SK-N-SH (cell line): ENCODE results near the gene FZD4. TPM values are rescaled to one million over a fixed set of nuclear protein-coding genes. Genes with fewer than 3 reads are reported as not detected.

Experiments
- CTCF ChIA-PET: fragments of 300-600, 350-600 bp; formaldehyde crosslinking; extraction: SDS; loops from one replicate; lab custom pipeline; 2021; lab: Yijun Ruan, JAX
- POLR2A ChIA-PET: fragments of 350-600 bp; sonication (Branson Sonifier 250); formaldehyde crosslinking; extraction: SDS; loops from one replicate; lab custom pipeline; 2020; ENCODE audit warnings: antibody characterized with exemption, inconsistent platforms; lab: Yijun Ruan, JAX
- DNase-seq: peaks from one replicate; pipeline ENCODE4 v3.0.0; 2012
- H2AFZ ChIP-seq: fragments of 200-600 bp; sonication (generic); 2 replicates; pipeline ENCODE4 v1.8.1; 2016; ENCODE audit warnings: antibody characterized with exemption, mild to moderate bottlenecking, low read depth
- H3F3A ChIP-seq: fragments of 200-600 bp; sonication (generic); replicated peaks from 2 replicates; pipeline ENCODE3; 2016; ENCODE audit warnings: antibody characterized with exemption, mild to moderate bottlenecking; ENCODE audit not compliant: insufficient read depth
- H3K27ac ChIP-seq, 2 experiments: fragments of 200-500 bp in 1 of 2; fragments of 200-600 bp in 1 of 2; sonication (Bioruptor generic) in 1 of 2; sonication (generic), shearing (Covaris generic) in 1 of 2; 2 replicates each; pipeline versions ENCODE4 v1.5.1 to v1.6.1; 2014 to 2016; ENCODE audit warnings: low read depth in 2 of 2, inconsistent platforms in 1 of 2, low read length in 1 of 2, mild to moderate bottlenecking in 1 of 2, mixed read lengths in 1 of 2
- H3K27me3 ChIP-seq: fragments of 200-600 bp; sonication (generic), shearing (Covaris generic); 2 replicates; pipeline ENCODE4 v1.6.1; 2016; ENCODE audit warnings: mixed run types; ENCODE audit not compliant: insufficient read depth
- H3K36me3 ChIP-seq, 2 experiments: fragments of 200-500 bp in 1 of 2; fragments of 200-600 bp in 1 of 2; sonication (Bioruptor generic) in 1 of 2; sonication (generic) in 1 of 2; replicated peaks in 1 of 2; 2 replicates each; pipeline versions ENCODE3 to v1.5.1; 2014 to 2016; ENCODE audit warnings: low read length in 1 of 2, mild to moderate bottlenecking in 1 of 2; ENCODE audit not compliant: insufficient read depth in 2 of 2, control insufficient read depth in 1 of 2
- H3K4me1 ChIP-seq, 2 experiments: fragments of 200-500 bp in 1 of 2; fragments of 200-600 bp in 1 of 2; sonication (Bioruptor generic) in 1 of 2; sonication (generic), shearing (Covaris generic) in 1 of 2; 2 replicates each; pipeline versions ENCODE4 v1.5.1 to v1.6.1; 2014 to 2016; ENCODE audit warnings: low read depth in 1 of 2, low read length in 1 of 2, mixed run types in 1 of 2; ENCODE audit not compliant: insufficient read depth in 2 of 2, control insufficient read depth in 1 of 2
- H3K4me2 ChIP-seq: fragments of 200-600 bp; sonication (generic), shearing (Covaris generic); 2 replicates; pipeline ENCODE4 v1.6.1; 2017; ENCODE audit warnings: mixed run types
- H3K4me3 ChIP-seq, 2 experiments: fragments of 200-500 bp in 1 of 2; fragments of 200-600 bp in 1 of 2; sonication (Bioruptor generic) in 1 of 2; sonication (generic), shearing (Covaris generic) in 1 of 2; 2 replicates each; pipeline versions ENCODE4 v1.5.1 to v1.8.1; 2014 to 2016; ENCODE audit warnings: low read depth in 2 of 2, inconsistent platforms in 1 of 2, low read length in 1 of 2, mild to moderate bottlenecking in 1 of 2, mixed read lengths in 1 of 2, moderate library complexity in 1 of 2
- H3K79me2 ChIP-seq: fragments of 200-600 bp; sonication (generic); 2 replicates; pipeline ENCODE4 v1.8.1; 2017; ENCODE audit warnings: mild to moderate bottlenecking; ENCODE audit not compliant: insufficient read depth
- H3K9ac ChIP-seq: fragments of 200-600 bp; sonication (generic); 2 replicates; pipeline ENCODE4 v1.6.1; 2017; ENCODE audit warnings: mixed run types
- H3K9me2 ChIP-seq: fragments of 200-600 bp; sonication (generic); 2 replicates; pipeline ENCODE4 v1.6.1; 2017; ENCODE audit warnings: mixed run types
- H3K9me3 ChIP-seq: fragments of 200-600 bp; sonication (generic); 2 replicates; pipeline ENCODE4 v1.6.1; 2017; ENCODE audit warnings: mixed run types, mild to moderate bottlenecking, moderate library complexity
- H4K20me1 ChIP-seq: fragments of 200-600 bp; sonication (generic); 2 replicates; pipeline ENCODE4 v1.6.1; 2017; ENCODE audit warnings: mild to moderate bottlenecking, mixed run types; ENCODE audit not compliant: insufficient read depth
- EP300 ChIP-seq, 2 experiments: IDR thresholded peaks; 2 replicates each; pipeline versions ENCODE4 v1.4.0 to v1.6.1; 2012; ENCODE audit warnings: borderline replicate concordance in 1 of 2, low read depth in 1 of 2, low read length in 1 of 2
- EZH2phosphoT487 ChIP-seq: fragments of 200-600 bp; sonication (generic); IDR thresholded peaks from 2 replicates; pipeline ENCODE4 v1.6.1; 2017; ENCODE audit warnings: low read depth, mixed run types, mild to moderate bottlenecking, antibody characterized with exemption, moderate library complexity, borderline replicate concordance
- GABPA ChIP-seq: IDR thresholded peaks from 2 replicates; pipeline ENCODE4 v1.4.0; 2012; ENCODE audit warnings: low read depth, mild to moderate bottlenecking
- NFIC ChIP-seq: IDR thresholded peaks from 2 replicates; pipeline ENCODE4 v1.4.0; 2012; ENCODE audit warnings: borderline replicate concordance
- POLR2AphosphoS5 ChIP-seq: IDR thresholded peaks from 2 replicates; pipeline ENCODE4 v1.6.1; 2012; ENCODE audit warnings: low read depth, low read length
- RCOR1 ChIP-seq: fragments of 150-350 bp; IDR thresholded peaks from 2 replicates; pipeline ENCODE4 v1.6.1; 2017; ENCODE audit warnings: antibody characterized with exemption, low read length
- SMC3 ChIP-seq: IDR thresholded peaks from 2 replicates; pipeline ENCODE4 v1.6.1; 2012; ENCODE audit warnings: low read depth, low read length, improper control_type of control experiment
- TEAD4 ChIP-seq: IDR thresholded peaks from 2 replicates; pipeline ENCODE4 v1.4.0; 2012; ENCODE audit warnings: mild to moderate bottlenecking, borderline replicate concordance; ENCODE audit not compliant: insufficient read depth
- YY1 ChIP-seq: IDR thresholded peaks from 2 replicates; pipeline ENCODE4 v1.4.0; 2012; ENCODE audit warnings: low read depth, mild to moderate bottlenecking
- WGBS: methylation state at CpG from one replicate; pipeline ENCODE4 v1.1.6; 2017; ENCODE audit warnings: low lambda C conversion rate; 5-methylcytosine and 5-hydroxymethylcytosine counted together
- polyA plus RNA-seq, 3 experiments: library from polyadenylated mRNA; depleted of rRNA; stranded (reverse); fragments of >200 nt; gene quantifications; 2 replicates each; pipeline ENCODE4 v1.2.3, GENCODE V29; 2012
- TF ChIP-seq, protein P1 (sequence below): fragments of 150-350 bp; IDR thresholded peaks from 2 replicates; pipeline ENCODE4 v1.6.1; 2017; ENCODE audit warnings: antibody characterized with exemption, low read length, low read depth, borderline replicate concordance
- TF ChIP-seq, protein P2 (sequence below): IDR thresholded peaks from 2 replicates; pipeline ENCODE4 v1.4.0; 2012; ENCODE audit warnings: low read depth, borderline replicate concordance
- TF ChIP-seq, protein P3 (sequence below): IDR thresholded peaks from 2 replicates; pipeline ENCODE4 v1.4.0; 2012; ENCODE audit warnings: low read depth

FZD4 gene
- polyA plus RNA-seq, 1 of the 3 experiments (the other 2 are of a cell fraction): 0.72 TPM

DNA sequence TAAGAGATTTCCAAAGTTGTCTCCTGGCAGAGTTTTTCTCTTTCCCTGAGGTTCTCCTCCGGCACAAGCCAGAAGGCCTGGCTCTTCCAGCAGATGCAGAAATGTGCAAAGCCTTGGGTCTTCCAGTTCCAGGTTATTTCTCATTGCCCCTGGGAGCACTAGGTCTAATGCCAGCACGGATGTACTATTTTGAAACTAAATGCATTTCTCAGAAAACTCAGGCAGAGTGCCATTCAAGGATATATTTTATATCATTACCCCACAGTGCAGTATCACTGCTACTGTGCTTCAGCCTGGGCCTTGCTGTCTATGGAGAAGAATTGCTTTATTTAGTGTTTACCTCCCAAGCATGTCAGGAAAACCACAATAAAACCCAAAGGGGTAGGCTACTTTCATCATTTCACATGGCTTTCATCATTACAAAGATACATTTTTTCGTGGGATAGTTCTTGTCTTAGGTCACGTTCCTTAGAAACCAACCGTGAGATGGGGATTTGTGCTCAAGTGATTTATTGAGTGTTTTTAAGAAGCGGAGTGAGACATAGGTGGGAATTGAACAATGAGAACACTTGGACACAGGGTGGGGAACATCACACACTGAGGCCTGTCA is 22.4 kb upstream of the FZD4 start:
- no peak for TF ChIP-seq RCOR1
- TF ChIP-seq NFIC: no peak
- Histone ChIP-seq H3K79me2 (no peaks in the 10 kb centered on the region), H2AFZ (no peak overlapping the region), H3K4me1 (peaks cover 0 to 11% of the 10 kb centered on the region in 2 experiments; a peak in 1 of 4 replicates), H3K27ac (no peak overlapping the region), H4K20me1 (no peaks in the 10 kb centered on the region), H3K36me3 (no peaks in the 10 kb centered on the region), H3K27me3 (no peaks in the 10 kb centered on the region), H3K9ac (no peak overlapping the region), H3K4me2 (no peak overlapping the region), H3K4me3 (no peak overlapping the region), H3K9me3 (no peaks in the 10 kb centered on the region), H3K9me2 (no peaks in the 10 kb centered on the region), H3F3A (no peaks in the 10 kb centered on the region)
- no peak for DNase-seq
- WGBS: 80% methylated on average over 6 of the region's 6 CpGs
- ChIA-PET POLR2A (no interaction called here), CTCF (interaction anchor here (0.6 to 1.9 kb wide), 6 partner anchors 17 to 312 kb away, joined by 3 to 9 read pairs (median 3); partner anchors contain the start of gene FZD4)

DNA sequence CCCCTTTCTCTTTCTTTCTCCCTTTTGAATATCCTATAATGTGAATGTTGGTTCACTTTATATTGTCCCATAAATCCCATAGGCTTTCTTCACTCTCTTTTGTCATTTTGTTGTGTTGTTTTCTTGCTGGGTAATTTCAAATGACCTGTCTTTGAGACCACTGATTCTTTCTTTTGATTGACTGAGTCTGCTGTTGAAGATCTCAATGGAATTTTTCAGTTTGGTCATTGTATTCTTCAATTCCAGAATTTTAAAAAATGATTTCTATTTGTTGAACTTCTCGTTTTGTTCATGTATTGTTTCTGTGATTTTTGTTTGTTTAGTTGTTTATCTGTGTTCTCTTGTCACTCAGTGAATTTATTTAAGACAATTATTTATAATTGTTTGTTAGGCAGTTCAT is 17.5 kb upstream of the FZD4 start:
- Histone ChIP-seq H3K79me2 (no peaks in the 10 kb centered on the region), H3K9me2 (no peaks in the 10 kb centered on the region), H2AFZ (no peak overlapping the region), H4K20me1 (no peaks in the 10 kb centered on the region), H3K36me3 (no peaks in the 10 kb centered on the region), H3K27me3 (no peaks in the 10 kb centered on the region), H3K27ac (no peak overlapping the region), H3F3A (no peaks in the 10 kb centered on the region), H3K9me3 (no peaks in the 10 kb centered on the region), H3K4me3 (no peak overlapping the region), H3K4me2 (no peak overlapping the region), H3K4me1 (no peaks in the 10 kb centered on the region), H3K9ac (no peak overlapping the region)
- ChIA-PET CTCF (interaction anchor here (1.4 kb wide), 1 partner anchor 318 kb away, joined by 3 read pairs; no protein-coding TSS in a partner anchor), POLR2A (no interaction called here)
- no peak for TF ChIP-seq TEAD4
- TF ChIP-seq, protein P1, sequence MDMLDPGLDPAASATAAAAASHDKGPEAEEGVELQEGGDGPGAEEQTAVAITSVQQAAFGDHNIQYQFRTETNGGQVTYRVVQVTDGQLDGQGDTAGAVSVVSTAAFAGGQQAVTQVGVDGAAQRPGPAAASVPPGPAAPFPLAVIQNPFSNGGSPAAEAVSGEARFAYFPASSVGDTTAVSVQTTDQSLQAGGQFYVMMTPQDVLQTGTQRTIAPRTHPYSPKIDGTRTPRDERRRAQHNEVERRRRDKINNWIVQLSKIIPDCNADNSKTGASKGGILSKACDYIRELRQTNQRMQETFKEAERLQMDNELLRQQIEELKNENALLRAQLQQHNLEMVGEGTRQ: no peak
- TF ChIP-seq POLR2AphosphoS5: no peak
- TF ChIP-seq, protein P2, sequence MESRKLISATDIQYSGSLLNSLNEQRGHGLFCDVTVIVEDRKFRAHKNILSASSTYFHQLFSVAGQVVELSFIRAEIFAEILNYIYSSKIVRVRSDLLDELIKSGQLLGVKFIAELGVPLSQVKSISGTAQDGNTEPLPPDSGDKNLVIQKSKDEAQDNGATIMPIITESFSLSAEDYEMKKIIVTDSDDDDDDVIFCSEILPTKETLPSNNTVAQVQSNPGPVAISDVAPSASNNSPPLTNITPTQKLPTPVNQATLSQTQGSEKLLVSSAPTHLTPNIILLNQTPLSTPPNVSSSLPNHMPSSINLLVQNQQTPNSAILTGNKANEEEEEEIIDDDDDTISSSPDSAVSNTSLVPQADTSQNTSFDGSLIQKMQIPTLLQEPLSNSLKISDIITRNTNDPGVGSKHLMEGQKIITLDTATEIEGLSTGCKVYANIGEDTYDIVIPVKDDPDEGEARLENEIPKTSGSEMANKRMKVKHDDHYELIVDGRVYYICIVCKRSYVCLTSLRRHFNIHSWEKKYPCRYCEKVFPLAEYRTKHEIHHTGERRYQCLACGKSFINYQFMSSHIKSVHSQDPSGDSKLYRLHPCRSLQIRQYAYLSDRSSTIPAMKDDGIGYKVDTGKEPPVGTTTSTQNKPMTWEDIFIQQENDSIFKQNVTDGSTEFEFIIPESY: no peak
- no peak for TF ChIP-seq EP300 (IDR thresholded peaks at IDR 0.05; ENCODE audit: borderline replicate concordance in 1 of 2, low read depth in 1 of 2, low read length in 1 of 2)
- no peak for TF ChIP-seq EZH2phosphoT487
- no peak for TF ChIP-seq GABPA
- no peak for TF ChIP-seq SMC3
- TF ChIP-seq YY1: no peak
- TF ChIP-seq, protein P3, sequence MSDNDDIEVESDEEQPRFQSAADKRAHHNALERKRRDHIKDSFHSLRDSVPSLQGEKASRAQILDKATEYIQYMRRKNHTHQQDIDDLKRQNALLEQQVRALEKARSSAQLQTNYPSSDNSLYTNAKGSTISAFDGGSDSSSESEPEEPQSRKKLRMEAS: no peak
- 13% methylated on average over 1 of the region's 1 CpG for WGBS
- DNase-seq: no peak
